Calu3 (cell line): ENCODE results near the gene ACTR1A. TPM values are rescaled to one million over a fixed set of nuclear protein-coding genes. Genes with fewer than 3 reads are reported as not detected.

Experiments used
- BruUV-seq: library from RNA; stranded (reverse); fragments of 400-500 nt; replicated peaks from 2 replicates; lab custom pipeline; 2021; lab: Mats Ljungman, UMichigan
- CTCF ChIA-PET: fragments of 300-600 bp; sonication (Branson Sonifier 250); formaldehyde crosslinking; loops from one replicate; lab custom pipeline; 2022; ENCODE audit warnings: antibody characterized with exemption; lab: Charles Lee
- DNase-seq: peaks from one replicate; pipeline ENCODE4 v3.0.0; 2022
- H3K27ac Mint-ChIP-seq: one replicate; pipeline ENCODE4 v1.8.0; 2022; ENCODE audit warnings: mixed read lengths; ENCODE audit not compliant: unreplicated experiment
- H3K27me3 Mint-ChIP-seq: one replicate; pipeline ENCODE4 v1.8.0; 2022; ENCODE audit warnings: mixed read lengths; ENCODE audit not compliant: unreplicated experiment
- H3K36me3 Mint-ChIP-seq: one replicate; pipeline ENCODE4 v1.8.0; 2022; ENCODE audit warnings: mild to moderate bottlenecking, moderate library complexity, mixed read lengths; ENCODE audit not compliant: insufficient read depth, unreplicated experiment
- H3K4me1 Mint-ChIP-seq: one replicate; pipeline ENCODE4 v1.8.0; 2022; ENCODE audit warnings: mild to moderate bottlenecking, low read depth, mixed read lengths; ENCODE audit not compliant: unreplicated experiment
- H3K4me3 Mint-ChIP-seq: one replicate; pipeline ENCODE4 v1.8.0; 2022; ENCODE audit warnings: mild to moderate bottlenecking, low read depth, moderate library complexity, mixed read lengths; ENCODE audit not compliant: unreplicated experiment
- H3K9me3 Mint-ChIP-seq: one replicate; pipeline ENCODE4 v1.8.0; 2022; ENCODE audit warnings: low read depth, mixed read lengths; ENCODE audit not compliant: unreplicated experiment
- CTCF ChIP-seq: fragments of 200-600 bp; IDR thresholded peaks from one replicate; pipeline ENCODE4 v1.8.0; 2022; ENCODE audit warnings: antibody characterized with exemption; ENCODE audit not compliant: unreplicated experiment
- intact Hi-C: fragments of 100-400 bp; cut with micrococcal nuclease; formaldehyde crosslinking; loops from one replicate; pipeline ENCODE4 v1.10.0; 2022; ENCODE audit not compliant: unreplicated experiment
- total RNA-seq: library from RNA; stranded (reverse); gene quantifications from 2 replicates; pipeline ENCODE4 v1.2.3, GENCODE V29; 2022

ACTR1A gene
- total RNA-seq, 1 experiment from 2014 or later, result 48.2 TPM

- DNase-seq, result no peak
- peaks cover 4% of the 10 kb centered on the region for H3K4me1 Mint-ChIP-seq
- no peaks in the 10 kb centered on the region for H3K27me3 Mint-ChIP-seq
- CTCF ChIA-PET, result no interaction called here
- H3K4me3 Mint-ChIP-seq, result no peak overlapping the region
- BruUV-seq, result no TSS peak
- no peak for TF ChIP-seq CTCF
- peaks cover 3% of the 10 kb centered on the region for H3K36me3 Mint-ChIP-seq
- intact Hi-C loops, result no loop called here
- no peaks in the 10 kb centered on the region for H3K9me3 Mint-ChIP-seq
- H3K27ac Mint-ChIP-seq, result no peak overlapping the region
Measured at GRCh38 chr10:102514487-102515311, 12.2 kb upstream of the ACTR1A start.

- intact Hi-C loops, result no loop called here
- no TSS peak for BruUV-seq
- H3K27me3 Mint-ChIP-seq, result no peaks in the 10 kb centered on the region
- H3K9me3 Mint-ChIP-seq, result no peaks in the 10 kb centered on the region
- no peak overlapping the region for H3K4me3 Mint-ChIP-seq
- TF ChIP-seq CTCF, result no peak
- H3K27ac Mint-ChIP-seq, result no peak overlapping the region
- H3K36me3 Mint-ChIP-seq, result peaks cover 4% of the 10 kb centered on the region
- no peak for DNase-seq
- CTCF ChIA-PET, result interaction anchor here (0.6 to 0.7 kb wide), 2 partner anchors 40 to 50 kb away, joined by 3 to 5 read pairs; no protein-coding TSS in a partner anchor
- peaks cover 9% of the 10 kb centered on the region for H3K4me1 Mint-ChIP-seq
Measured at GRCh38 chr10:102511583-102512274, 9.2 kb upstream of the ACTR1A start.

GRCh38 chr10:102509387-102509786, 6.9 kb upstream of the ACTR1A start:
- intact Hi-C loops, result loop anchor here (10.0 kb wide), 1 partner anchor 135 kb away; the partner anchor contains the start of gene TRIM8
- H3K27me3 Mint-ChIP-seq, result no peaks in the 10 kb centered on the region
- peaks cover 9% of the 10 kb centered on the region for H3K4me1 Mint-ChIP-seq
- no peak for TF ChIP-seq CTCF
- H3K36me3 Mint-ChIP-seq, result peaks cover 10% of the 10 kb centered on the region
- DNase-seq, result peak; percentile 7
- no peak overlapping the region for H3K27ac Mint-ChIP-seq
- no peak overlapping the region for H3K4me3 Mint-ChIP-seq
- CTCF ChIA-PET, result interaction anchor here (0.8 to 0.9 kb wide), 2 partner anchors 62 to 74 kb away, joined by 4 to 6 read pairs; no protein-coding TSS in a partner anchor
- no TSS peak for BruUV-seq
- no peaks in the 10 kb centered on the region for H3K9me3 Mint-ChIP-seq

- H3K4me1 Mint-ChIP-seq, result peaks cover 9% of the 10 kb centered on the region
- H3K36me3 Mint-ChIP-seq, result peaks cover 19% of the 10 kb centered on the region
- no peaks in the 10 kb centered on the region for H3K27me3 Mint-ChIP-seq
- intact Hi-C loops, result loop anchor here (10.0 kb wide), 1 partner anchor 136 kb away; the partner anchor contains the start of gene TRIM8
- CTCF ChIA-PET, result no interaction called here
- H3K4me3 Mint-ChIP-seq, result no peak overlapping the region
- no peak for TF ChIP-seq CTCF
- DNase-seq, result no peak
- H3K27ac Mint-ChIP-seq, result no peak overlapping the region
- no peaks in the 10 kb centered on the region for H3K9me3 Mint-ChIP-seq
- no TSS peak for BruUV-seq
Measured at GRCh38 chr10:102508506-102508905, 6.0 kb upstream of the ACTR1A start.
